Endothelial cell of umbilical vein (primary cell): Measurements from ENCODE around the gene BICRA.

Experiments used
- POLR2A ChIP-seq: IDR thresholded peaks from 2 replicates; pipeline ENCODE4 v1.6.1; 2012; ENCODE audit warnings: low read depth, mild to moderate bottlenecking, control low read depth, low read length
- POLR2AphosphoS5 ChIP-seq: IDR thresholded peaks from 2 replicates; pipeline ENCODE4 v1.6.1; 2012; ENCODE audit warnings: low read depth, mild to moderate bottlenecking, control low read depth, low read length, moderate library complexity; ENCODE audit not compliant: insufficient read depth
- TF ChIP-seq, protein P1 (sequence below), 2 donors: IDR thresholded peaks; 1 replicate in 1 of 2; 2 replicates in 1 of 2; pipeline ENCODE4 v1.5.1; 2011; ENCODE audit warnings: low read length in 2 of 2, mild to moderate bottlenecking in 2 of 2, moderate library complexity in 2 of 2, control low read depth in 1 of 2, inconsistent platforms in 1 of 2, low read depth in 1 of 2; ENCODE audit not compliant: insufficient read depth in 1 of 2; ENCODE audit errors: extremely low read depth in 1 of 2

DNA sequence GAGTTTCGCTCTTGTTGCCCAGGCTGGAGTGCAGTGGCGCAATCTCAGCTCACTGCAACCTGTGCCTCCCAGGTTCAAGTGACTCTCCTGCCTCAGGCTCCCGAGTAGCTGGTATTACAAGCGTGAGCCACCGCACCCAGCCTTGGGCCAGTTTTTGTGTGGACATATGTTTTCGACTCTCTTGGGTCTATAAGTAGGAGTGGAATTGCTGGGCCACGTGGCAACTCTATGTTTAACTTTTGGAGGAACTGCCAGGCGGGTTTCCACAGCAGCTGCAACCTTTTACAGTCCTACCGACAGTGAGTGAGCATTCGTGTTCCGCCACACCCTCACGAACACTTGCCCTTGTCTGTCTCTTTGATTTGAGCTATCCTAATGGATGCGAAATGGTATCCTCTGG is 44.9 kb downstream of the BICRA start:
- TF ChIP-seq POLR2A (no peak), POLR2AphosphoS5 (no peak)
- TF ChIP-seq, protein P1, sequence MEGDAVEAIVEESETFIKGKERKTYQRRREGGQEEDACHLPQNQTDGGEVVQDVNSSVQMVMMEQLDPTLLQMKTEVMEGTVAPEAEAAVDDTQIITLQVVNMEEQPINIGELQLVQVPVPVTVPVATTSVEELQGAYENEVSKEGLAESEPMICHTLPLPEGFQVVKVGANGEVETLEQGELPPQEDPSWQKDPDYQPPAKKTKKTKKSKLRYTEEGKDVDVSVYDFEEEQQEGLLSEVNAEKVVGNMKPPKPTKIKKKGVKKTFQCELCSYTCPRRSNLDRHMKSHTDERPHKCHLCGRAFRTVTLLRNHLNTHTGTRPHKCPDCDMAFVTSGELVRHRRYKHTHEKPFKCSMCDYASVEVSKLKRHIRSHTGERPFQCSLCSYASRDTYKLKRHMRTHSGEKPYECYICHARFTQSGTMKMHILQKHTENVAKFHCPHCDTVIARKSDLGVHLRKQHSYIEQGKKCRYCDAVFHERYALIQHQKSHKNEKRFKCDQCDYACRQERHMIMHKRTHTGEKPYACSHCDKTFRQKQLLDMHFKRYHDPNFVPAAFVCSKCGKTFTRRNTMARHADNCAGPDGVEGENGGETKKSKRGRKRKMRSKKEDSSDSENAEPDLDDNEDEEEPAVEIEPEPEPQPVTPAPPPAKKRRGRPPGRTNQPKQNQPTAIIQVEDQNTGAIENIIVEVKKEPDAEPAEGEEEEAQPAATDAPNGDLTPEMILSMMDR (IDR thresholded peaks at IDR 0.05; ENCODE audit: extremely low read depth in 1 of 2, insufficient read depth in 1 of 2, low read depth in 1 of 2, low read length in 2 of 2) = no peak
